Measurements from ENCODE around the gene COL1A2. TPM values are rescaled to one million over a fixed set of nuclear protein-coding genes. Genes with fewer than 3 reads are reported as not detected.

COL1A2 gene
- total RNA-seq, 4 donors from 2014 or later: 227 to 697 (median 347) TPM

DNA sequence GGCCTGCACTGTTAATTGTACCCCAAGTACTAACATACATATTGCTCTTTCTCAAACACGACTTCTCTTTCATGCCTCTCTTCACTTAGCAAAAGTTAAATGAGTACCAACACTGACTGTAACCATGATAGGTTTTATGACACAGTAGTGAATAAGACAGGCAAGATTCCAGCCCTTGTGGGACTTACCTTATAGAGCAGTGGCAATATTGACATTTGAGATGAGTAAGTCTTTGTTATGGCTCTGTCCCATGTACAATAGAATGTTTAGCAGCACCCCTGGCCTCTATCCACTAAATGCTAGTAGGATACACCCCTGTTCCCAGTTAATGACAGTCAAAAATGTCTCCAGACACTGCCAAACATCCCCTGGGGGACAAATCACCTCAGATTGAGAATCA is 11.9 kb upstream of the COL1A2 start:
- TF ChIP-seq POLR2AphosphoS5 (IDR thresholded peaks at IDR 0.05) (no peak), EP300 (IDR thresholded peaks at IDR 0.05) (no peak), POLR2A (IDR thresholded peaks at IDR 0.05; ENCODE audit: low read depth) (no peak)
- TF ChIP-seq, protein P1, sequence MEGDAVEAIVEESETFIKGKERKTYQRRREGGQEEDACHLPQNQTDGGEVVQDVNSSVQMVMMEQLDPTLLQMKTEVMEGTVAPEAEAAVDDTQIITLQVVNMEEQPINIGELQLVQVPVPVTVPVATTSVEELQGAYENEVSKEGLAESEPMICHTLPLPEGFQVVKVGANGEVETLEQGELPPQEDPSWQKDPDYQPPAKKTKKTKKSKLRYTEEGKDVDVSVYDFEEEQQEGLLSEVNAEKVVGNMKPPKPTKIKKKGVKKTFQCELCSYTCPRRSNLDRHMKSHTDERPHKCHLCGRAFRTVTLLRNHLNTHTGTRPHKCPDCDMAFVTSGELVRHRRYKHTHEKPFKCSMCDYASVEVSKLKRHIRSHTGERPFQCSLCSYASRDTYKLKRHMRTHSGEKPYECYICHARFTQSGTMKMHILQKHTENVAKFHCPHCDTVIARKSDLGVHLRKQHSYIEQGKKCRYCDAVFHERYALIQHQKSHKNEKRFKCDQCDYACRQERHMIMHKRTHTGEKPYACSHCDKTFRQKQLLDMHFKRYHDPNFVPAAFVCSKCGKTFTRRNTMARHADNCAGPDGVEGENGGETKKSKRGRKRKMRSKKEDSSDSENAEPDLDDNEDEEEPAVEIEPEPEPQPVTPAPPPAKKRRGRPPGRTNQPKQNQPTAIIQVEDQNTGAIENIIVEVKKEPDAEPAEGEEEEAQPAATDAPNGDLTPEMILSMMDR (IDR thresholded peaks at IDR 0.05): no peak
- no peaks in the 10 kb centered on the region for H3K27me3 ChIP-seq
- DNase-seq (ENCODE audit: extremely low spot score): no peak
- no peaks in the 10 kb centered on the region for H3K36me3 ChIP-seq
- whole genome bisulfite sequencing: 91% methylated on average over 1 of the region's 1 CpG
- peaks cover 0 to 5% (median 0%) of the 10 kb centered on the region in 4 donors for H3K4me1 ChIP-seq
- intact Hi-C loops (cut with DNase I): no loop called here
- no peaks in the 10 kb centered on the region for H3K9me3 ChIP-seq
- H3K27ac ChIP-seq (replicated peaks in 1 of 4): no peak overlapping the region
- no peak overlapping the region for H3K4me3 ChIP-seq

DNA sequence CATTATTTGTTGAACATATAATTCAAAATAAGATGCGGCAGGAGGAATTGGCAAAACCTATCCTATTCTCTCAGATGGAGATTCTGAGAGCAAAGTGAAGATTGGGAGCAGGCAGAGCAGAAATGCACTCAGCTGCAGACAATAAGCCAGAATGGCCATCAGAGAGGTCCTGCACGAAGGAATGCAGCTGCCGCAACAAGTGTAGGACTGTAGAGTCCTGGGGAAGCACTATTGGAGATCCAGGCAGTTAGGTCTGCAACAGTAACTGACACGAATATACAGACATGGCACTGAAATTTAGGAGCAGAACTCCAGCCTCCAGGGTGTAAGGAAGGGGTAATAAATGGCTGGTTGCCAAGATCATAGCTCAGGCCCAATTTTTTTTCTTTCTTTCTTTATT is 10.4 kb upstream of the COL1A2 start:
- intact Hi-C loops (cut with DNase I): no loop called here
- WGBS: 88% methylated on average over 4 of the region's 4 CpGs
- Histone ChIP-seq H3K4me1 (no peaks in the 10 kb centered on the region), H3K4me3 (no peak overlapping the region), H3K9me3 (no peaks in the 10 kb centered on the region), H3K27ac (replicated peaks in 1 of 4) (no peak overlapping the region), H3K36me3 (no peaks in the 10 kb centered on the region), H3K27me3 (no peaks in the 10 kb centered on the region)
- DNase-seq (ENCODE audit: extremely low spot score): no peak
- TF ChIP-seq POLR2AphosphoS5 (IDR thresholded peaks at IDR 0.05) (no peak), POLR2A (IDR thresholded peaks at IDR 0.05; ENCODE audit: low read depth) (no peak), EP300 (IDR thresholded peaks at IDR 0.05) (no peak)
- TF ChIP-seq, protein P1 (IDR thresholded peaks at IDR 0.05): no peak

DNA sequence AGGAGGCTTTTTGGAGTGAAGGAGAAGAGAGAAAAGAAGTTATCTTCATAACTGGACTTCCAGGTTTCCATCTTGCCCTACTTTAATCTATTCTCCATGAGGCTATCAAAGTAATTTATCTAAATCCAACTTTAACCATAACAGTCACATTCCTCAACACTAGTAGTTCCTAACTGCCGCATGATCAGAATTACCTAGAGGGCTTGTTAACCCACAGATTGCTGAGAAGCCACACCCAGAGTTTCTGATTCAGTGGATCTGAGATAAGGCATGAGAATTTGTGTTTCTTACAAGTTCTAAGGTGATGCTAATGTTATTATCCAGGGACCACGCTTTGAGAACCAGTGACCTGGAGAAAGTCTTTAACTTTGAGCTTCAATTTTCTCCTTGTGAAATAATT is 8.3 kb upstream of the COL1A2 start:
- no peak overlapping the region for H3K4me3 ChIP-seq
- no peaks in the 10 kb centered on the region for H3K9me3 ChIP-seq
- H3K4me1 ChIP-seq: peaks cover 0 to 3% (median under 1%) of the 10 kb centered on the region in 4 donors
- no peak for DNase-seq (ENCODE audit: extremely low spot score)
- intact Hi-C loops (cut with DNase I): no loop called here
- 78% methylated on average over 2 of the region's 2 CpGs for WGBS
- TF ChIP-seq POLR2AphosphoS5 (IDR thresholded peaks at IDR 0.05) (no peak), EP300 (IDR thresholded peaks at IDR 0.05) (no peak), POLR2A (IDR thresholded peaks at IDR 0.05; ENCODE audit: low read depth) (no peak)
- TF ChIP-seq, protein P1 (IDR thresholded peaks at IDR 0.05): no peak
- no peak overlapping the region for H3K27ac ChIP-seq (replicated peaks in 1 of 4)
- no peaks in the 10 kb centered on the region for H3K36me3 ChIP-seq
- H3K27me3 ChIP-seq: no peaks in the 10 kb centered on the region

DNA sequence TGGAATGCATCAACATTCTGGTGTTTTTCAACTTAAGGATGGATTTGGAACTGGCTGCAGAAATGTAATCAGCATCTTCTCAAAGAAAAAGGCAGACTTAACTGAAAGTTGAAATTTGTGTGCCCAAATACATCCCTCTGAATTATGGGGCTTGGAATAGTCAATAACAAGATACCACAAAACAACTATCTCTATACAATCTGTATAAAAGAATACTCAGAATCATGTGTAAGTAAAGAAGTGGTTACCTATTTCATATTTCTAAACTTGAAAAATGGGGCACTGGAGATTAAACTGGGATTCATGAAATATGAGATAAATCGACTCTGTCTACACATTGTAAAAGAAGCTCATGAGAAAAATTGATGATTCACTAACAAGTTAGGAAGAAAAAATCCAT is 6.2 kb upstream of the COL1A2 start:
- WGBS: 50% methylated on average over 1 of the region's 1 CpG
- no peak for DNase-seq (ENCODE audit: extremely low spot score)
- H3K4me3 ChIP-seq: no peak overlapping the region
- no peaks in the 10 kb centered on the region for H3K36me3 ChIP-seq
- intact Hi-C loops (cut with DNase I): no loop called here
- peaks cover 5 to 25% (median 21%) of the 10 kb centered on the region in 4 donors for H3K4me1 ChIP-seq
- no peaks in the 10 kb centered on the region for H3K9me3 ChIP-seq
- H3K27me3 ChIP-seq: no peaks in the 10 kb centered on the region
- H3K27ac ChIP-seq (replicated peaks in 1 of 4): no peak overlapping the region
- no peak for TF ChIP-seq POLR2AphosphoS5 (IDR thresholded peaks at IDR 0.05)
- TF ChIP-seq EP300 (IDR thresholded peaks at IDR 0.05): no peak

DNA sequence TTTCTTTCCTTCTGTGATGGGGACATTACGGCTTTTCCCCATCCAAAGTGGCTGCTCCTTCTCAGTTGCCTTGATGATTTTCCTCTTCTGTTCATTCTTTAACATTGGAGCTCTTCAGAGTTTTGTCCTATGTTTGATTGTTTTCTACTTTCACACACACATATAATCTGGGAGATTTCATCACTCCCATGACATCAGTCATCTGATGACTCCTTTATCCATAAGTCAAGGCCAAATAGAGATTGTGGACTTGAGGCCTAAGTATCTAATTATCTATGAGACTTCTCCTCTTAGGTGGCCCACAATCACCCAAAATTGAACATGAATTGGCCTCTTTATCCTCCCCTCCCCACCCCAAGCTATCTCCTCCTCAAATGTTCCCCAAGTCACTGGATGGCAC is 5.3 kb upstream of the COL1A2 start:
- TF ChIP-seq EP300 (IDR thresholded peaks at IDR 0.05) (no peak), POLR2A (IDR thresholded peaks at IDR 0.05; ENCODE audit: low read depth) (no peak), POLR2AphosphoS5 (IDR thresholded peaks at IDR 0.05) (no peak)
- TF ChIP-seq, protein P1 (IDR thresholded peaks at IDR 0.05): no peak
- intact Hi-C loops (cut with DNase I): no loop called here
- Histone ChIP-seq H3K4me1 (peaks cover 10 to 33% (median 29%) of the 10 kb centered on the region in 4 donors), H3K4me3 (no peak overlapping the region), H3K27ac (replicated peaks in 1 of 4) (peak overlapping the region; percentile 11 to 35 (median 20)), H3K9me3 (no peaks in the 10 kb centered on the region), H3K27me3 (no peaks in the 10 kb centered on the region), H3K36me3 (no peaks in the 10 kb centered on the region)
- DNase-seq (ENCODE audit: extremely low spot score): no peak
- WGBS: 83% methylated on average over 1 of the region's 1 CpG

Data from esophagus muscularis mucosa (tissue), 4 donors.